Measurements from ENCODE around the gene SND1. TPM values are rescaled to one million over a fixed set of nuclear protein-coding genes. Genes with fewer than 3 reads are reported as not detected.

The SND1 gene
- total RNA-seq, 4 donors from 2014 or later, result 70.8 to 141 (median 85.7) TPM

- Histone ChIP-seq H3K4me1 (peaks cover 0 to 46% (median 2%) of the 10 kb centered on the region in 4 donors), H3K27ac (no peak overlapping the region), H3K36me3 (no peaks in the 10 kb centered on the region), H3K9me3 (no peaks in the 10 kb centered on the region), H3K4me3 (no peak overlapping the region), H3K27me3 (no peaks in the 10 kb centered on the region)
- no peak for DNase-seq (ENCODE audit: low spot score in 2 of 2)
- no peak for TF ChIP-seq POLR2A (IDR thresholded peaks at IDR 0.05)
- no peak for TF ChIP-seq EP300 (IDR thresholded peaks at IDR 0.05)
- TF ChIP-seq, protein P1, sequence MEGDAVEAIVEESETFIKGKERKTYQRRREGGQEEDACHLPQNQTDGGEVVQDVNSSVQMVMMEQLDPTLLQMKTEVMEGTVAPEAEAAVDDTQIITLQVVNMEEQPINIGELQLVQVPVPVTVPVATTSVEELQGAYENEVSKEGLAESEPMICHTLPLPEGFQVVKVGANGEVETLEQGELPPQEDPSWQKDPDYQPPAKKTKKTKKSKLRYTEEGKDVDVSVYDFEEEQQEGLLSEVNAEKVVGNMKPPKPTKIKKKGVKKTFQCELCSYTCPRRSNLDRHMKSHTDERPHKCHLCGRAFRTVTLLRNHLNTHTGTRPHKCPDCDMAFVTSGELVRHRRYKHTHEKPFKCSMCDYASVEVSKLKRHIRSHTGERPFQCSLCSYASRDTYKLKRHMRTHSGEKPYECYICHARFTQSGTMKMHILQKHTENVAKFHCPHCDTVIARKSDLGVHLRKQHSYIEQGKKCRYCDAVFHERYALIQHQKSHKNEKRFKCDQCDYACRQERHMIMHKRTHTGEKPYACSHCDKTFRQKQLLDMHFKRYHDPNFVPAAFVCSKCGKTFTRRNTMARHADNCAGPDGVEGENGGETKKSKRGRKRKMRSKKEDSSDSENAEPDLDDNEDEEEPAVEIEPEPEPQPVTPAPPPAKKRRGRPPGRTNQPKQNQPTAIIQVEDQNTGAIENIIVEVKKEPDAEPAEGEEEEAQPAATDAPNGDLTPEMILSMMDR (IDR thresholded peaks at IDR 0.05), result no peak
- WGBS, 2 donors, result 44 to 51% methylated on average over 4 of the region's 4 CpGs
These were observed 129.1 kb downstream of the SND1 start for GRCh38 chr7:127781081-127781480.

GRCh38 chr7:127782075-127782474 lies 130.1 kb downstream of the SND1 start:
- TF ChIP-seq POLR2A (IDR thresholded peaks at IDR 0.05) (no peak), EP300 (IDR thresholded peaks at IDR 0.05) (no peak)
- TF ChIP-seq, protein P1 (IDR thresholded peaks at IDR 0.05), result no peak
- Histone ChIP-seq H3K4me1 (peaks cover 0 to 39% (median 2%) of the 10 kb centered on the region in 4 donors), H3K36me3 (no peaks in the 10 kb centered on the region), H3K27me3 (no peaks in the 10 kb centered on the region), H3K4me3 (no peak overlapping the region), H3K27ac (no peak overlapping the region), H3K9me3 (no peaks in the 10 kb centered on the region)
- DNase-seq (ENCODE audit: low spot score in 2 of 2), result no peak

GRCh38 chr7:127782654-127783559 lies 130.9 kb downstream of the SND1 start:
- Histone ChIP-seq H3K4me1 (peaks cover 0 to 43% (median 2%) of the 10 kb centered on the region in 4 donors), H3K27me3 (no peaks in the 10 kb centered on the region), H3K36me3 (no peaks in the 10 kb centered on the region), H3K27ac (no peak overlapping the region), H3K9me3 (no peaks in the 10 kb centered on the region), H3K4me3 (no peak overlapping the region)
- WGBS, 2 donors, result 59 to 60% methylated on average over 3 of the region's 3 CpGs
- DNase-seq (ENCODE audit: low spot score in 2 of 2), result no peak
- TF ChIP-seq POLR2A (IDR thresholded peaks at IDR 0.05) (no peak), EP300 (IDR thresholded peaks at IDR 0.05) (no peak)
- TF ChIP-seq, protein P1 (IDR thresholded peaks at IDR 0.05), result no peak

DNA sequence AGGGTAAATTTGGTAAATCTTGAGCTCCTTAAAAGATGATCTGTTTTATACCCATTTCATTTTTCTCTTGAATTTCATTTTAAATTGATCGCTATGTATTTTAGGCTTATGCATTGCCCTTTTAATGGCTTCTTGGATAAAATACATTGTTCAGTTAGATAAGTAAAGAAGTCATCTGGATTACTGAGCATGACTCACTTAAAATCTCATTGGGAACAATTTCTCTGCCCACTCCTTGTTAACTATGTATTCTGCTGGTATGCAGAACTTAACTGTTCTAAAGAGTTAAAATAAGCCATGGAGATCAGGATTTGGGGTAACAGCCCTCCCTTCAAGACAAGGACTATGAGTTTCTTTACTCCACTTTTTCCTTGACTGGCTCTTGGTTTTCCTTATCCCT lies 134.2 kb downstream of the SND1 start:
- Histone ChIP-seq H3K27me3 (no peaks in the 10 kb centered on the region), H3K4me1 (peaks cover 0 to 35% (median 2%) of the 10 kb centered on the region in 4 donors), H3K27ac (no peak overlapping the region), H3K4me3 (no peak overlapping the region), H3K9me3 (no peaks in the 10 kb centered on the region), H3K36me3 (no peaks in the 10 kb centered on the region)
- 86 to 95% methylated on average over 1 of the region's 1 CpG for WGBS, 2 donors
- DNase-seq (ENCODE audit: low spot score in 2 of 2), result no peak
- TF ChIP-seq POLR2A (IDR thresholded peaks at IDR 0.05) (no peak), EP300 (IDR thresholded peaks at IDR 0.05) (no peak)
- TF ChIP-seq, protein P1 (IDR thresholded peaks at IDR 0.05), result no peak

DNA sequence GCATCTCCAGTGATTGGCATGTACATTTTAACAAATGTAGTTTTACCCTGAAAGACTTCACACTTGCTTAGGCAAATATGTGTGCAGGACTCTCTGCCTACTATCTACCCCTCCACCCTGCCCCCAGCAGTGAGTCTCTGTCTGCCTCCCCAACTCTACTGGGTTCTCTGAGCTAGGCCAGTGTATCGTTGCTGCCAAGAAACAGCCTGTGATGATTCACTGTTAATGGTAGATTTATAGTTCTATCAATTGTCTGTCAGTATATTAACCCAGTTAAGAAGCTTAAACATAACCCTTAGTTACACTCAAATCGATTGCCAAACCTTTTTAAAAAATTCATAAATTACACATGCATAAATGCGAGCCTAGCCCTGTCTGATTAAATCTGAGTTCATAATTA lies 137.0 kb downstream of the SND1 start:
- Histone ChIP-seq H3K27ac (no peak overlapping the region), H3K4me3 (no peak overlapping the region), H3K9me3 (no peaks in the 10 kb centered on the region), H3K4me1 (peaks cover 0 to 27% (median 4%) of the 10 kb centered on the region in 4 donors), H3K36me3 (no peaks in the 10 kb centered on the region), H3K27me3 (no peaks in the 10 kb centered on the region)
- DNase-seq (ENCODE audit: low spot score in 2 of 2), result no peak
- 78 to 85% methylated on average over 3 of the region's 3 CpGs for WGBS, 2 donors
- TF ChIP-seq, protein P1 (IDR thresholded peaks at IDR 0.05), result no peak
